Measurements from ENCODE around the gene DES.

Gene DES

DNA sequence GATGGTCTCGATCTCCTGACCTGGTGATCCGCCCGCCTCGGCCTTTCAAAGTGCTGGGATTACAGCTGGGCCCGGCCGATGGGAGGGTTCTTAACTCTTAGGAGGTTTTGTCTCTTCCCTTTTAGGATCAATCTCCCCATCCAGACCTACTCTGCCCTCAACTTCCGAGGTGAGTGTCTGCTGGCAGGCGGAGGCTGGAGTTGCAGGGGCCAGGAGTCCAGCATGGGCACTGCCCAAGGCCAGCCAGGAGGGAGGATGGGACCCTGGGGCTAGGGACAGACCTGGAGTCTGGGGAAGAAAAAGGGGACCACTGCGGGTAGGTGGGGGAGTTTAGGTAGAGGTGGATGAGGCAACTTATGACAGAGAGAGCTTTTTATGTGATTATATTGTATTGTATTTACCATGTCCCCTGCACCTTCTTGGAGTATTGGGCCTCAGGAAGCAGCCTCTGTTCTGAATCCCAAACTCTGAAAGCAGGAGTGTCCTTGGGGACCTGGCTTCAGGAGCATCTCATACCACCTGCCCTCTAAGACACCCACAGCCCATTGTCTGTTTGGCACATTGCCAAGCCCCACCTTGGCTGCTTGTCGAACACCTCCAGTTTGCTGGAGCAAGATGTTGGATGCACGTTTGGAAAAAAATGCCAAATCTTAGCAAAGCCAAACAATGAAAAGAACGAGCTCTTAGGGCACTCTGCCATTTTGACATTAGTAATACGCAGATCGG lies 5.6 kb downstream of the DES start:
- DNase-seq = no peak
- H3K79me2 ChIP-seq (ENCODE audit: low read length) = no peaks in the 10 kb centered on the region
- H3K4me2 ChIP-seq (ENCODE audit: low read depth, low read length) = no peak overlapping the region
- H3K9me3 ChIP-seq (replicated peaks; ENCODE audit: insufficient read depth, low read length) = no peaks in the 10 kb centered on the region
- no peaks in the 10 kb centered on the region for H3K9me2 ChIP-seq (replicated peaks; ENCODE audit: insufficient read depth, low read length)
- no peaks in the 10 kb centered on the region for H4K20me1 ChIP-seq (ENCODE audit: insufficient read depth, low read length)
- TF ChIP-seq EZH2phosphoT487 (IDR thresholded peaks at IDR 0.05; ENCODE audit: low read length) = no peak
- no peak for TF ChIP-seq EZH2 (optimal IDR thresholded peaks at IDR 0.05; ENCODE audit: low read depth, low read length)
- TF ChIP-seq, protein P1, sequence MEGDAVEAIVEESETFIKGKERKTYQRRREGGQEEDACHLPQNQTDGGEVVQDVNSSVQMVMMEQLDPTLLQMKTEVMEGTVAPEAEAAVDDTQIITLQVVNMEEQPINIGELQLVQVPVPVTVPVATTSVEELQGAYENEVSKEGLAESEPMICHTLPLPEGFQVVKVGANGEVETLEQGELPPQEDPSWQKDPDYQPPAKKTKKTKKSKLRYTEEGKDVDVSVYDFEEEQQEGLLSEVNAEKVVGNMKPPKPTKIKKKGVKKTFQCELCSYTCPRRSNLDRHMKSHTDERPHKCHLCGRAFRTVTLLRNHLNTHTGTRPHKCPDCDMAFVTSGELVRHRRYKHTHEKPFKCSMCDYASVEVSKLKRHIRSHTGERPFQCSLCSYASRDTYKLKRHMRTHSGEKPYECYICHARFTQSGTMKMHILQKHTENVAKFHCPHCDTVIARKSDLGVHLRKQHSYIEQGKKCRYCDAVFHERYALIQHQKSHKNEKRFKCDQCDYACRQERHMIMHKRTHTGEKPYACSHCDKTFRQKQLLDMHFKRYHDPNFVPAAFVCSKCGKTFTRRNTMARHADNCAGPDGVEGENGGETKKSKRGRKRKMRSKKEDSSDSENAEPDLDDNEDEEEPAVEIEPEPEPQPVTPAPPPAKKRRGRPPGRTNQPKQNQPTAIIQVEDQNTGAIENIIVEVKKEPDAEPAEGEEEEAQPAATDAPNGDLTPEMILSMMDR (IDR thresholded peaks at IDR 0.05; ENCODE audit: low read length) = no peak
- no peaks in the 10 kb centered on the region for H3F3A ChIP-seq (ENCODE audit: insufficient read depth, low read length)
- H2AFZ ChIP-seq (ENCODE audit: low read length) = no peak overlapping the region
- no peak overlapping the region for H3K27ac ChIP-seq (ENCODE audit: low read length)
- peaks cover 39% of the 10 kb centered on the region for H3K27me3 ChIP-seq (replicated peaks; ENCODE audit: insufficient read depth, low read length)
- H3K4me1 ChIP-seq (ENCODE audit: low read length) = no peaks in the 10 kb centered on the region
- no peaks in the 10 kb centered on the region for H3K36me3 ChIP-seq (replicated peaks; ENCODE audit: insufficient read depth, low read length)
- H3K9ac ChIP-seq (ENCODE audit: low read length) = no peak overlapping the region
- H3K4me3 ChIP-seq (ENCODE audit: low read length) = no peak overlapping the region

DNA sequence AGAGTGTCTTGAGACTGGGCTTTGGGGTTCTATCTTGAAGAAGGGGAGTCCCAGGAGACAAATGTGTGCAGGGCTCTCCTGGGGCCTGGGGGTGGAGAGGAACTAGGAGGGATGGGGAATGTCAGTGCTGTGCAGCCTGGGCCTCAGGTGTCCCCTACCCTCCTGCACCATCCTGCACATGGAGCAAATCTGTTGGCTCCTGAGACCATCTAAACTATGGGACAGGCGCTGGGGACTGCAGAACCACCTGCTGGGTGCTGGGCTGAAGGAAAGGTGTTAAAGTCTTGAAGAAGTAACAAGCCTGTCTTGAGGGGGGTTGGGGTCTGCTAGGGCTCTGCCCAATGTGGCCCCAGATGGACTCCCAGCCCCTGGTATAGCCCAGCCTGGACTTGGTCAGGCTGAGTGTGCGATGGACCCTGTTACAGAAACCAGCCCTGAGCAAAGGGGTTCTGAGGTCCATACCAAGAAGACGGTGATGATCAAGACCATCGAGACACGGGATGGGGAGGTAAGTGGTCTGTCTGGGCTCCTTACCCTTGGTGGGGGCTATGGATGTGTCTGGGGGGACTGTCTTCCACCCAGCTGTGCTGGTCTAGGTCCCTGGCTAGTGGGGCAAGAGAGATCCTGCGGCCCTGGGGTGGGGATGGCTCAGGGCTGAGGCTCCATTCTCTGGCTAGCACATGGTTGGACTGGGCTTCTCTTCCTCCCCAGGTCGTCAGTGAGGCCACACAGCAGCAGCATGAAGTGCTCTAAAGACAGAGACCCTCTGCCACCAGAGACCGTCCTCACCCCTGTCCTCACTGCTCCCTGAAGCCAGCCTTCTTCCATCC lies 7.3 kb downstream of the DES start:
- no peak overlapping the region for H3K4me2 ChIP-seq (ENCODE audit: low read depth, low read length)
- no peak overlapping the region for H3K9ac ChIP-seq (ENCODE audit: low read length)
- no peaks in the 10 kb centered on the region for H4K20me1 ChIP-seq (ENCODE audit: insufficient read depth, low read length)
- no peaks in the 10 kb centered on the region for H3K36me3 ChIP-seq (replicated peaks; ENCODE audit: insufficient read depth, low read length)
- no peaks in the 10 kb centered on the region for H3K4me1 ChIP-seq (ENCODE audit: low read length)
- H3K9me2 ChIP-seq (replicated peaks; ENCODE audit: insufficient read depth, low read length) = no peaks in the 10 kb centered on the region
- peaks cover 37% of the 10 kb centered on the region for H3K27me3 ChIP-seq (replicated peaks; ENCODE audit: insufficient read depth, low read length)
- H3K27ac ChIP-seq (ENCODE audit: low read length) = no peak overlapping the region
- no peak overlapping the region for H2AFZ ChIP-seq (ENCODE audit: low read length)
- H3K9me3 ChIP-seq (replicated peaks; ENCODE audit: insufficient read depth, low read length) = no peaks in the 10 kb centered on the region
- no peaks in the 10 kb centered on the region for H3K79me2 ChIP-seq (ENCODE audit: low read length)
- no peak for DNase-seq
- no peak overlapping the region for H3K4me3 ChIP-seq (ENCODE audit: low read length)
- TF ChIP-seq EZH2phosphoT487 (IDR thresholded peaks at IDR 0.05; ENCODE audit: low read length) (no peak), EZH2 (optimal IDR thresholded peaks at IDR 0.05; ENCODE audit: low read depth, low read length) (no peak)
- TF ChIP-seq, protein P1 (IDR thresholded peaks at IDR 0.05; ENCODE audit: low read length) = no peak
- H3F3A ChIP-seq (ENCODE audit: insufficient read depth, low read length) = no peaks in the 10 kb centered on the region

DNA sequence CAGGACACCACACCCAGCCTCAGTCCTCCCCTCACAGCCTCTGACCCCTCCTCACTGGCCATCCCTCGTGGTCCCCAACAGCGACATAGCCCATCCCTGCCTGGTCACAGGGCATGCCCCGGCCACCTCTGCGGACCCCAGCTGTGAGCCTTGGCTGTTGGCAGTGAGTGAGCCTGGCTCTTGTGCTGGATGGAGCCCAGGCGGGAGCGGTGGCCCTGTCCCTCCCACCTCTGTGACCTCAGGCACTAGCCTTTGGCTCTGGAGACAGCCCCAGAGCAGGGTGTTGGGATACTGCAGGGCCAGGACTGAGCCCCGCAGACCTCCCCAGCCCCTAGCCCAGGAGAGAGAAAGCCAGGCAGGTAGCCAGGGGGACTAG lies 7.9 kb downstream of the DES start:
- no peak overlapping the region for H3K4me2 ChIP-seq (ENCODE audit: low read depth, low read length)
- no peak overlapping the region for H3K4me3 ChIP-seq (ENCODE audit: low read length)
- H3K9ac ChIP-seq (ENCODE audit: low read length) = no peak overlapping the region
- H4K20me1 ChIP-seq (ENCODE audit: insufficient read depth, low read length) = no peaks in the 10 kb centered on the region
- H3K4me1 ChIP-seq (ENCODE audit: low read length) = no peaks in the 10 kb centered on the region
- no peak overlapping the region for H3K27ac ChIP-seq (ENCODE audit: low read length)
- H3K9me2 ChIP-seq (replicated peaks; ENCODE audit: insufficient read depth, low read length) = no peaks in the 10 kb centered on the region
- no peak for DNase-seq
- H3K79me2 ChIP-seq (ENCODE audit: low read length) = no peaks in the 10 kb centered on the region
- no peaks in the 10 kb centered on the region for H3K9me3 ChIP-seq (replicated peaks; ENCODE audit: insufficient read depth, low read length)
- no peaks in the 10 kb centered on the region for H3F3A ChIP-seq (ENCODE audit: insufficient read depth, low read length)
- no peak overlapping the region for H2AFZ ChIP-seq (ENCODE audit: low read length)
- TF ChIP-seq, protein P1 (IDR thresholded peaks at IDR 0.05; ENCODE audit: low read length) = no peak
- TF ChIP-seq EZH2phosphoT487 (IDR thresholded peaks at IDR 0.05; ENCODE audit: low read length) = no peak
- TF ChIP-seq EZH2 (optimal IDR thresholded peaks at IDR 0.05; ENCODE audit: low read depth, low read length) = no peak
- peaks cover 37% of the 10 kb centered on the region for H3K27me3 ChIP-seq (replicated peaks; ENCODE audit: insufficient read depth, low read length)
- H3K36me3 ChIP-seq (replicated peaks; ENCODE audit: insufficient read depth, low read length) = no peaks in the 10 kb centered on the region
